Measurements from ENCODE around the gene NANS. TPM values are rescaled to one million over a fixed set of nuclear protein-coding genes. Genes with fewer than 3 reads are reported as not detected.

The NANS gene
- polyA plus RNA-seq, 1 donor from 2014 or later = 16.9 TPM

DNA sequence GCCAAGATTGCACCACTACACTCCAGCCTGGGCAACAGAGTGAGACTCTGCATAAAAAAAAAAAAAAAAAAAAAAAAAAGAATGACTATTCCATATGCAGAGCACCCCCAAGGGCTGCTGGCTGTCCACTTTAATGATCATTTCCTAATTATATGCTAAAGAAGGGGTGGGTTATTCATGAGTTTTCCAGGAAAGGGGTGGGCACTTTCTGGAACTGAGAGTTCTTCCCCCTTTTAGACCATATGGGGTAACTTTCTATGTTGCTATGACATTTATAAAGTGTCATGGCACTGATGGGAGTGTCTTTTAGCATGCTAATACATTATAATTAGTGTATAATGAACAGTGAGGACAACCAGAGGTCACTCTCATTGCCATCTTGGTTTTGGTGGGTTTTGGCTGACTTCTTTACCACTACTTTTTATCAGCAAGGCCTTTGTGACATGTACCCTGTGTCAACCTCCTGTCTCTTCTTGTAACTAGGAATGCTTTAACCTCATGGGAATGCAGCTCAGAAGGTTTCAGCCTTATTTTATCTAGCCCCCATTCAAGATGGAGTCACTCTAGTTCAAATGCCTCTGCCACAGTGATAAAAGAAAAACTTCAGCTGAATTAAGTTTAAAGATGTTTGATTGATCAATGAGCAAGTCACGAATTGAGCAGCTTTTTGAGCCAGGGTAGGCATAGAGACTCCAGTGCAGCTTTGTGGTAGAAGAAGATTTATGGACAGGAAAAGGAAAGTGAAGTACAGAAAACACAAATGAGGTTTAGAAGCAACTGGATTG is 7.1 kb upstream of the NANS start:
- Histone ChIP-seq H3K4me2 (ENCODE audit: low read length) (no peak overlapping the region), H3K27me3 (ENCODE audit: insufficient read depth, low read depth, low read length) (no peaks in the 10 kb centered on the region), H3K9me2 (ENCODE audit: insufficient read depth, low read length) (no peaks in the 10 kb centered on the region), H2AFZ (ENCODE audit: low read depth, low read length) (no peak overlapping the region), H3K9ac (ENCODE audit: low read length) (no peak overlapping the region), H3K27ac (ENCODE audit: low read length) (no peak overlapping the region), H3K79me2 (replicated peaks; ENCODE audit: insufficient read depth, low read length) (no peaks in the 10 kb centered on the region), H3K4me3 (ENCODE audit: low read length) (no peak overlapping the region), H4K20me1 (ENCODE audit: insufficient read depth) (no peaks in the 10 kb centered on the region), H3F3A (ENCODE audit: insufficient read depth, low read length, poor library complexity, severe bottlenecking) (no peaks in the 10 kb centered on the region), H3K9me3 (ENCODE audit: low read length) (no peaks in the 10 kb centered on the region), H3K36me3 (ENCODE audit: insufficient read depth, low read length) (no peaks in the 10 kb centered on the region)
- TF ChIP-seq POLR2AphosphoS5 (IDR thresholded peaks at IDR 0.05) (no peak), EP300 (conservative IDR thresholded peaks at IDR 0.05; ENCODE audit: poor library complexity, severe bottlenecking) (no peak), SMC3 (conservative IDR thresholded peaks at IDR 0.05; ENCODE audit: poor library complexity) (no peak), EZH2 (IDR thresholded peaks at IDR 0.05; ENCODE audit: borderline replicate concordance, insufficient read depth, low read length, poor library complexity, severe bottlenecking) (no peak), MXI1 (conservative IDR thresholded peaks at IDR 0.05; ENCODE audit: poor library complexity, severe bottlenecking) (no peak), RAD21 (conservative IDR thresholded peaks at IDR 0.05) (no peak), TAF1 (IDR thresholded peaks at IDR 0.05; ENCODE audit: low read depth) (no peak)
- TF ChIP-seq, protein P1, sequence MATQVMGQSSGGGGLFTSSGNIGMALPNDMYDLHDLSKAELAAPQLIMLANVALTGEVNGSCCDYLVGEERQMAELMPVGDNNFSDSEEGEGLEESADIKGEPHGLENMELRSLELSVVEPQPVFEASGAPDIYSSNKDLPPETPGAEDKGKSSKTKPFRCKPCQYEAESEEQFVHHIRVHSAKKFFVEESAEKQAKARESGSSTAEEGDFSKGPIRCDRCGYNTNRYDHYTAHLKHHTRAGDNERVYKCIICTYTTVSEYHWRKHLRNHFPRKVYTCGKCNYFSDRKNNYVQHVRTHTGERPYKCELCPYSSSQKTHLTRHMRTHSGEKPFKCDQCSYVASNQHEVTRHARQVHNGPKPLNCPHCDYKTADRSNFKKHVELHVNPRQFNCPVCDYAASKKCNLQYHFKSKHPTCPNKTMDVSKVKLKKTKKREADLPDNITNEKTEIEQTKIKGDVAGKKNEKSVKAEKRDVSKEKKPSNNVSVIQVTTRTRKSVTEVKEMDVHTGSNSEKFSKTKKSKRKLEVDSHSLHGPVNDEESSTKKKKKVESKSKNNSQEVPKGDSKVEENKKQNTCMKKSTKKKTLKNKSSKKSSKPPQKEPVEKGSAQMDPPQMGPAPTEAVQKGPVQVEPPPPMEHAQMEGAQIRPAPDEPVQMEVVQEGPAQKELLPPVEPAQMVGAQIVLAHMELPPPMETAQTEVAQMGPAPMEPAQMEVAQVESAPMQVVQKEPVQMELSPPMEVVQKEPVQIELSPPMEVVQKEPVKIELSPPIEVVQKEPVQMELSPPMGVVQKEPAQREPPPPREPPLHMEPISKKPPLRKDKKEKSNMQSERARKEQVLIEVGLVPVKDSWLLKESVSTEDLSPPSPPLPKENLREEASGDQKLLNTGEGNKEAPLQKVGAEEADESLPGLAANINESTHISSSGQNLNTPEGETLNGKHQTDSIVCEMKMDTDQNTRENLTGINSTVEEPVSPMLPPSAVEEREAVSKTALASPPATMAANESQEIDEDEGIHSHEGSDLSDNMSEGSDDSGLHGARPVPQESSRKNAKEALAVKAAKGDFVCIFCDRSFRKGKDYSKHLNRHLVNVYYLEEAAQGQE (IDR thresholded peaks at IDR 0.05; ENCODE audit: borderline replicate concordance) = no peak
- TF ChIP-seq, protein P2, sequence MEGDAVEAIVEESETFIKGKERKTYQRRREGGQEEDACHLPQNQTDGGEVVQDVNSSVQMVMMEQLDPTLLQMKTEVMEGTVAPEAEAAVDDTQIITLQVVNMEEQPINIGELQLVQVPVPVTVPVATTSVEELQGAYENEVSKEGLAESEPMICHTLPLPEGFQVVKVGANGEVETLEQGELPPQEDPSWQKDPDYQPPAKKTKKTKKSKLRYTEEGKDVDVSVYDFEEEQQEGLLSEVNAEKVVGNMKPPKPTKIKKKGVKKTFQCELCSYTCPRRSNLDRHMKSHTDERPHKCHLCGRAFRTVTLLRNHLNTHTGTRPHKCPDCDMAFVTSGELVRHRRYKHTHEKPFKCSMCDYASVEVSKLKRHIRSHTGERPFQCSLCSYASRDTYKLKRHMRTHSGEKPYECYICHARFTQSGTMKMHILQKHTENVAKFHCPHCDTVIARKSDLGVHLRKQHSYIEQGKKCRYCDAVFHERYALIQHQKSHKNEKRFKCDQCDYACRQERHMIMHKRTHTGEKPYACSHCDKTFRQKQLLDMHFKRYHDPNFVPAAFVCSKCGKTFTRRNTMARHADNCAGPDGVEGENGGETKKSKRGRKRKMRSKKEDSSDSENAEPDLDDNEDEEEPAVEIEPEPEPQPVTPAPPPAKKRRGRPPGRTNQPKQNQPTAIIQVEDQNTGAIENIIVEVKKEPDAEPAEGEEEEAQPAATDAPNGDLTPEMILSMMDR (IDR thresholded peaks at IDR 0.05; ENCODE audit: poor library complexity, severe bottlenecking) = no peak

DNA sequence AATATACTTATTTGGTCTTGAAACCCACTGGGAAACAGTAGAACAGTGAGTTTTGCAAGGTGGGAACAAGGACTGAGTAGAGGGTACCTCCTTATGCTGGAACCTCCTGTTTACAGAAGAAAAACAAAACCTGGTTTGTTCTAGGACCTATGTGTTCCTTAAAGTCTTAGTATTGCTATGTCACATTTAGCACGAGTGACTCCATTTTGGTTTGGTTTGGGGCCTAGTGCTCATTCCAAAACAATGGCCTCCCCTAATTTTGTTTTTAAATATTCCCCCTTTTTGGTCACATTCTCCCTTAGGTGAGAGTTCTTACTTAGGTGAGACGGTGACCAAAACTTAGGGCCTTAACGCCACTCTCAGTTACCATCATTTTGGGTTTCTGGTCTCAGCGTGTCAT is 6.2 kb upstream of the NANS start:
- Histone ChIP-seq H3K27ac (ENCODE audit: low read length) (no peak overlapping the region), H3K9ac (ENCODE audit: low read length) (no peak overlapping the region)
- TF ChIP-seq EP300 (conservative IDR thresholded peaks at IDR 0.05; ENCODE audit: poor library complexity, severe bottlenecking) (no peak), MXI1 (conservative IDR thresholded peaks at IDR 0.05; ENCODE audit: poor library complexity, severe bottlenecking) (no peak), TAF1 (IDR thresholded peaks at IDR 0.05; ENCODE audit: low read depth) (no peak), EZH2 (IDR thresholded peaks at IDR 0.05; ENCODE audit: borderline replicate concordance, insufficient read depth, low read length, poor library complexity, severe bottlenecking) (no peak), SMC3 (conservative IDR thresholded peaks at IDR 0.05; ENCODE audit: poor library complexity) (no peak), RAD21 (conservative IDR thresholded peaks at IDR 0.05) (no peak), POLR2AphosphoS5 (IDR thresholded peaks at IDR 0.05) (no peak)
- TF ChIP-seq, protein P2 (IDR thresholded peaks at IDR 0.05; ENCODE audit: poor library complexity, severe bottlenecking) = no peak
- TF ChIP-seq, protein P1 (IDR thresholded peaks at IDR 0.05; ENCODE audit: borderline replicate concordance) = no peak

More for the DNA sequence above, 6.2 kb upstream of the NANS start:
- Histone ChIP-seq H3K9me2 (ENCODE audit: insufficient read depth, low read length) (no peaks in the 10 kb centered on the region), H3K4me2 (ENCODE audit: low read length) (no peak overlapping the region), H3F3A (ENCODE audit: insufficient read depth, low read length, poor library complexity, severe bottlenecking) (no peaks in the 10 kb centered on the region), H3K4me3 (ENCODE audit: low read length) (no peak overlapping the region), H2AFZ (ENCODE audit: low read depth, low read length) (no peak overlapping the region), H4K20me1 (ENCODE audit: insufficient read depth) (no peaks in the 10 kb centered on the region), H3K36me3 (ENCODE audit: insufficient read depth, low read length) (no peaks in the 10 kb centered on the region), H3K79me2 (replicated peaks; ENCODE audit: insufficient read depth, low read length) (no peaks in the 10 kb centered on the region), H3K9me3 (ENCODE audit: low read length) (no peaks in the 10 kb centered on the region), H3K27me3 (ENCODE audit: insufficient read depth, low read depth, low read length) (no peaks in the 10 kb centered on the region)
